ENCODE data around the gene ZNF268.
"Not testable (repeated sequence)": the region's sequence is repeated elsewhere in the genome, so short reads cannot be mapped to it uniquely, and the experiment has no call there.

The ZNF268 gene

DNA sequence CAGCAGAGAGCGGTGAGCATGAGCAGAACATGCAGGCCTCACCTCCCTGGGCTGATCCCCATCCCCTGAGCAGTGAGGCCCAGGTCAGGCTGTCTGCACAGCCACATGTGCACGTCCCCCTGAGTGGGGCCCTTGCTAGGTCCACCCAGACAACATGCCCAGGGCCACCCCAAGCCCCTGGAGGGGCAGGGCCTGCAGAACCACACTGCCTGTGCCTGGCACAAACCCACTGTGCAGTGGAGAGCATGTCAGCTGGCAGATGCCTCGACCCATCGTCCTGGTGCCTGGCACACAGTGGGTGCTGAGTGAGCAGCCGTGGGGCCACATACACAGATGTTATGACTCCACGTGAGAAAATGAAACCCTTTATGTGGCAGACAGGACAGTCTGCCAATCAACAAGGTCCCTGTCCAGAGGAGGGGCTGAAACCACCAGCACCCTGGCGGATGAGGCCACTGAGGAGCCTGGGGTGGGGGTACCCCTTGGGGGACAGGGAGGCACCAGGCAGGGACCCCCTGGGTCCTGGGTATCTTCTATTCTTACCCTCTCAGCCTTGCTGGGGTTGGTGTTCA, 46.1 kb downstream of the ZNF268 start:
- no peak for DNase-seq (ENCODE audit: low spot score)

DNA sequence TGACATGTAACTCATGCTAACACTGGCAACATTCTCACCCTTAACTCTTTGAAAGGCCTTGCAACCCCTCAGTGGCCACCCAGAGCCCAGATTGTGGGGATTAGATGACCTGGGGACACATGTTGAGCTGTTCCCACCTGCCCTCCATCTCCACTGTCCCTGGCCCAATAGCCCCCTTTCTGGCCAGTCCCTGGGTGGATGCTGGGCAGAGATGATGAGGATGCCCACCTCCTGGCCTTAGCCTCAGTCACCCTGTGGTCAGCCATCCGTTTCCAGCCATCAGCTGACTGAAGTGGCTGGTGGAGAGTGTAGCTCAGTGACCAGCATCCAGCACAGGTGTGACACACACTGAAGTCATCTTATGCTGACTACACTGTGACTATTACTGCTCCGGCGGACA, 49.7 kb downstream of the ZNF268 start:
- DNase-seq (ENCODE audit: low spot score): no peak

DNA sequence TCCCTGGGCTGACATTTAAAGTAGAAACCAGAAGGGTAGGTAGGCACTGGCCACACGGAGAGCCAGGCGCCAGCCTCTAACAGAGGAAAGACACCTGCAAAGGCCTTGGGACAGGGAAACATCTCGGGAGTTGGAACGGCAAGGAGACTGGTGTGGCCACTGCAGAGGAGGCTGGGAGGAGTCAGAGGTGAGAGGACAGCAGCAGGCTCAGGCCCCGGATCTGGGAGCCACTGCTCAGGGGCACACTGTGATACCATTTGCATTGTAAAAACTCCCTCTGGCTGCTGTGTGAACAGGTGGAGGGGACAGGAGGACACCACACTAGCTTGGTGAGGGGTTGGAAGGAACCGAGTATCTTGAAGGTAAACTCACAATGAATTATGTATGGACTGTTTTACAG, 51.7 kb downstream of the ZNF268 start:
- DNase-seq (ENCODE audit: low spot score): no peak

DNA sequence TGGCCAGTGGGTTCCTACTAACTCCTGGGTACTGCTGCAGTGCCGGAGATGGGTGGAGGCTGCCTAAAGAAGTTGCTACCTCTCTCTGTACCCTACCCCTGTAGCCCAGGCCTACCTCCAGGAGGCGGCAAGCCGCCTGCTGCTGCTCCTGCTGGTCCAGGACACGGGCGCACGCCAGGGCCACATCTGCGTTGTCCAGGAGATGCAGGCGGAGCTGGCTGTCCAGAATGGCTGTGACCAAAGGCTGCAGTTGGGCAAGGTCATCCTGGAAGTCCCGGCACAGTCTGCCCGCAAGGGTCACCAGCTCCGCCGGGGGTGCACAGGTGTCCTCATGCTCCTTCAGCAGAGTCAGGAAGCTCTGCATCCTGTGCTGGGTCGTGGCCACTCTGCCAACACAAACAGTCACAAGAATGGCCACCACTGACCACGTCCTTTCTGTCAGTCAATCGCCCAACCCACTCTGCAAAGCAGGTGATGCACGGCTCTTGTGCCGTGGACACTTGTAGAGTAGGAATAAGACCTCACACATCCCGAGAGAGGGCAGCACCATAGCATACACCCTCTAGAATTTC, 52.8 kb downstream of the ZNF268 start:
- DNase-seq (ENCODE audit: low spot score): no peak

DNA sequence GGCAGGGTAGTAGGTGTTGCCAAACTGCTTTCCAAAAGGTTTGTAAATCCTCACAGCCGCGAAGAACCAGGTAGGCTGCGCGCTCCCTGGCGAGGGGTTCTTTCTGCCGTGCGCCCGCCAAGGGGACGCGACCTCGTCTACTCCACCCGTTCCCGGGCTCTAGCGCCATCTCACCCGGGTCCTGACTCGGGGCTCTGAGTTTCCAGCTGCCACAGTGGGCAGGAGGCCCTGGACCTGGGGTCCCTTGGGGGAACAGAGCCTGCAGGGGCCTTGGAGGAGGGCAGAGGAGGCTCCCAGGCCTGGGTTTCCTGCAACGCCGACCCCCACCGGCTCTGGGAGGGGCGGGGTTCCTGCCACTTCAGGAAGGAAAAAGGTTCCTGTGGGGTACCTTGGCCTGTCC, 53.7 kb downstream of the ZNF268 start:
- no peak for DNase-seq (ENCODE audit: low spot score)

DNA sequence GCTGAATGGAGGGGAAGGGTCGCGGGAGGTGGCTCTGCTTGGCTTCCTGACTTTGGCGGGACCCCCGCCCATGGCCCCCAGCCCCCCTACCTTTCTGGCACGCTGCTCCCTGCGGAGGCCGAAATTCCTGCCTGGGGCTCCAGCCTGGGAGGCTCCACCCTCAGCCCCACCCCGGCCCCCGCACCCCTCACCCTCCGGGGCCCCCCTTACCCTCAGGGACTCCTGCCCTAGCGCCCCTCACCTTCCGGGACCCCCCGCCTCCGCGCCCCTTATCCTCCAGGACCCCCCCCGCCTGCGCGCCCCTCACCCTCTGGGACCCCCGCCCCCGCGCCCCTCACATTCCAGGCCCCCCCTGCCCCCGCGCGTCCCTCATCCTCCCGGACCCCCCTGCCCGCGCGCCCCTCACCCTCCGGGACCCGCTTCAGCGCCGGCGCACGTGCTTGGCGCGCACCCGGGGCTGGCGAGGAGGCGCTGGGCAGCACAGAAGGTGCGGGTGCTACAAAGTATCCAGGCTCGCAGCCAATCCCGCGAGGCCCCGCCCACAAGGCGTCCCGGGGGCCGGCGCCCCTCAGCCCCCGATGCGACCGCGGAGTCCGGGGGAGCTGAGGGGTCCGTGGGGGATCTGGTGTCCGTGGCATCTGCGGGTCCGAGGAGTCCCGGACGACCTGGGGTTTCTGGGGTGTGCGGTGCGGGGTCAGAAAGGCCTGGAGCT, 54.3 kb downstream of the ZNF268 start, which contains the start of gene ANHX:
ANHX (minus strand) TSS at position 477 of the 712 bp plus-strand sequence. CDS start 1,521 bp downstream, outside the sequence.
- no peak for DNase-seq (ENCODE audit: low spot score)

DNA sequence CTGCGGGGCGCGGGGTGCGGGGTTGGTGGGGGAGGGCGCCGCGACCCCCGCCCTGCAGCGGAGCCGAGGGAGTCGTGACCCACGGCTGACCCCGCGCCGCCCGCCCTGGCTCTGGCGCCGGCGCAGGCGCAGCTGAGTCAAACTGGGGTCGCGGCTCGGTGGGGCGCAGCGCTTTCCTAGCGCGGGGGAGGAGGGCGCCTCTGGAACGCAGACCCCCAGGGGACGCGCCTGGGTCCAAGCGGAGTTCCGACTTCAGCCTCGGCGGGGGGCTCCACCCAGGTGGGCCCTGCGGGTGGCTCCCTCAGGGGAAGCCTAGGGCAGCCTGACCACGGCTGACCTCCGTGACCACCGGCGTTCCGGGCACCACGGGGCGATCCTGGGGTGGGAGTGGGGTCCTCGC, 54.8 kb downstream of the ZNF268 start:
- DNase-seq (ENCODE audit: low spot score): no peak

DNA sequence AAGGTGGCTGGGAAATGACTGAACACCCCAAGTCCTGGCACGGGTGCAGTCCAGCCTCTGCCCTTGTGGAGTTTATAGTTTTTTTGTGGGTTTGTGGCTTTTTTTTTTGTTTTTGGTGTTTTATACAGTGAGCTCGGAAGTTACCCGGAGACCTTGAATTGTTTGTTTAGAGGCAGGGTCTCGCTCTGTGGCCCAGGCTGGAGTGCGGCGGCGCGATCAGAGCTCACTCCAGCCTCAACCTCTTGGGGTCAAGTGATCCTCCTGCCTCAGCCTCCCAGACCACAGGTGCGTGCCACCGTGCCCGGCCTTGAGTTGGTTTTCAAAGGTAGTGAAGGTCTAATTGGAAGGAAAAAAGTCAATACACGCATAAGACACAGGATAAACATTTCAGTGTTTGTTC, 55.3 kb downstream of the ZNF268 start:
- no peak for DNase-seq (ENCODE audit: low spot score)

DNA sequence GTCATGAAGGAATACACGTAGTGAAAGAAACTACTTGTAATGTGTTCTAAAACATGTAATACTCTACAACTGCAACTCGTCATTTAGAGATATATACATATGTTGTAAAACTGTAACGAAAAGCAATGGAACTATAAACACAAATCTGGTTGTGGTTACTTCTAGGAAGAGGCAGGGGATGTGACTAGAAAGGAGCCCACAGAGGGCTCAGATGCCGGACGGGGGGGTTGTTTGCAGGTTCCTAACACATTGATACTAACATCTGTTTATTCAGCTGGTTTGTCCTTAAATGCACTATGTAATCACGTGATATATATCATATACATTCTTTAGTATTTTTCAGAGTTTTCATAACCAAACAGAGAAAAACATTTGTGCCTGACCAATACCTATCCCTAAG, 70.4 kb downstream of the ZNF268 start:
- DNase-seq (ENCODE audit: low spot score): no peak

DNA sequence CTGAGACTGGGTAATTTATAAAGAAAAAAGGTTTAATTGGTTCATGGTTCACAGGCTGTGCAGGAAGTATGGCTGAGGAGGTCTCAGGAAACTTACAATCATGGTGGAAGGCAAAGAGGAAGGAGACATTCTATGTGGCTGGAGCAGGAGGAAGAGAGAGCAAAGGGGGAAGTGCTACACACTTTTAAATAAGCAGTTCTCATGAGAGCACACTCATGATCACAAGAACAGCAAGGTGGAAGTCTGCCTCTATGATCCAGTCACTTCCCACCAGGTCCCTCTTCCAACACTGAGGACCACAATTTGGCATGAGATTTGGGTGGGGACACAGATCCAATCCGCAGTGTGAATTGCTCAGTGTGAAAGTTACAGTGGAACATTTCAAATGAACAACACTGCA, 74.5 kb downstream of the ZNF268 start:
- DNase-seq (ENCODE audit: low spot score): not testable (repeated sequence)

DNA sequence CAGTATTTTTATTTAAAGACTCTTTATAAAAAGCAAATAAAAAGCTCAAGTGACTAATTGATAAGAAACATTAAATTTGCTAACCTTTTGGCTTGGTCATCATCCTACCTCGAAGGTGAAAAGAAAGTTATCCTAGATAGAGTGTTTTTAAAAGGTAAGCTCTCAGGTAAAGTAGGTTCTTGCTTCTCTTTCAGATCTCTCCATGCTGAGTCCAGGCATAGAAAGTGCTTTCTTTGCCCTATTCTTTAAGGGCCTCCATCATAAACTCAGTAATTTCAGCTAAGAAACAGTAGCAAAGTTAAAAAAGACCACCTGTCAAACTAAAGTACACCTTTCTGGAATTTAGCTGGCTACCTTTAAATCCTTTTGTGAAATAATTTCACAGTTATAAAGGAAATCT, 75.0 kb downstream of the ZNF268 start:
- DNase-seq (ENCODE audit: low spot score): no peak

DNA sequence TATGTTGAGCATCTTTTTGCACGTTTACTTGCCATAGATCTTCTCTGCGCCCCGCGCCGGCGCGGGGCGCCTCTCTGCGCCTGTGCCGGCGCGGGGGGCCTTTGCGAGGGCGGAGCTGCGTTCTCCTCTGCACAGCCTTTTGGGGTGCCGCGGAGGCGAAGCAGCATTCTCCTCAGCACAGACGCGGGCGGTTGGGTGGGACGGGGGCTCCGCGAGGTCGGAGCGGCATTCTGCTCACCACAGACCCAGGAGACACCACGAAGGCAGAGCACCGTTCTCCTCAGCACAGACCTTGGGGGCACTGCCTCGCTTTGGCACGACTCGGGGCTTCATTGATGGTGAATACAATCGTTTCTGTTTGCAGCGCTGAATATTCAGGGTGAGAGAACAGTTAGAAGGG, 82.9 kb downstream of the ZNF268 start:
- no peak for DNase-seq (ENCODE audit: low spot score)
